ENCODE measurements around the gene RNF135.
"Not testable (repeated sequence)": the region's sequence is repeated elsewhere in the genome, so short reads cannot be mapped to it uniquely, and the experiment has no call there.

Gene RNF135

GRCh38 chr17:31042378-31042777, 71.5 kb downstream of the RNF135 start:
- 88% methylated on average over 6 of the region's 6 CpGs for WGBS
- H3K36me3 ChIP-seq (ENCODE audit: insufficient read depth, low read length); H3K9me3 ChIP-seq (ENCODE audit: insufficient read depth, low read depth, low read length); H3K4me1 ChIP-seq (ENCODE audit: insufficient read depth, low read length); H3K27me3 ChIP-seq (ENCODE audit: insufficient read depth, low read length); H3K9ac ChIP-seq (ENCODE audit: low read depth, low read length); H3K4me3 ChIP-seq (ENCODE audit: low read length); H3K27ac ChIP-seq (ENCODE audit: low read depth, low read length): not testable (repeated sequence)

GRCh38 chr17:31046856-31047425, 76.1 kb downstream of the RNF135 start:
- not testable (repeated sequence) for H3K9ac ChIP-seq (ENCODE audit: low read depth, low read length); H3K9me3 ChIP-seq (ENCODE audit: insufficient read depth, low read depth, low read length); H3K27me3 ChIP-seq (ENCODE audit: insufficient read depth, low read length); H3K36me3 ChIP-seq (ENCODE audit: insufficient read depth, low read length); H3K4me3 ChIP-seq (ENCODE audit: low read length); H3K27ac ChIP-seq (ENCODE audit: low read depth, low read length); H3K4me1 ChIP-seq (ENCODE audit: insufficient read depth, low read length)
- WGBS = 90% methylated on average over 3 of the region's 7 CpGs

GRCh38 chr17:31048142-31048541, 77.3 kb downstream of the RNF135 start:
- Histone ChIP-seq H3K4me1 (ENCODE audit: insufficient read depth, low read length) (no peaks in the 10 kb centered on the region), H3K9ac (ENCODE audit: low read depth, low read length) (no peak overlapping the region), H3K27me3 (ENCODE audit: insufficient read depth, low read length) (no peaks in the 10 kb centered on the region), H3K36me3 (ENCODE audit: insufficient read depth, low read length) (no peaks in the 10 kb centered on the region), H3K4me3 (ENCODE audit: low read length) (no peak overlapping the region), H3K9me3 (ENCODE audit: insufficient read depth, low read depth, low read length) (no peaks in the 10 kb centered on the region), H3K27ac (ENCODE audit: low read depth, low read length) (no peak overlapping the region)

- Histone ChIP-seq H3K36me3 (ENCODE audit: insufficient read depth, low read length) (no peaks in the 10 kb centered on the region), H3K4me3 (ENCODE audit: low read length) (no peak overlapping the region), H3K9ac (ENCODE audit: low read depth, low read length) (no peak overlapping the region), H3K4me1 (ENCODE audit: insufficient read depth, low read length) (no peaks in the 10 kb centered on the region), H3K27ac (ENCODE audit: low read depth, low read length) (no peak overlapping the region), H3K27me3 (ENCODE audit: insufficient read depth, low read length) (no peaks in the 10 kb centered on the region), H3K9me3 (ENCODE audit: insufficient read depth, low read depth, low read length) (no peaks in the 10 kb centered on the region)
These were observed 77.9 kb downstream of the RNF135 start for GRCh38 chr17:31048780-31049179.
